ENCODE results near the gene EHF.

- TF ChIP-seq POLR2A (IDR thresholded peaks at IDR 0.05) (no peak), CTCF (IDR thresholded peaks at IDR 0.05) (no peak)
These were observed 48.6 kb downstream of the EHF start for GRCh38 chr11:34669458-34669857.

Data from gastroesophageal sphincter (tissue), 3 donors.